Skeletal muscle cell (primary cell): ENCODE results near the gene INTS15.

Experiments
- DNase-seq: peaks from one replicate; pipeline ENCODE4 v3.0.0-alpha.2; 2010; ENCODE audit warnings: low read depth
- H3K4me3 ChIP-seq: 2 replicates; pipeline ENCODE4 v1.5.1; 2011; ENCODE audit warnings: low read depth, mild to moderate bottlenecking, control low read depth, low read length, moderate library complexity

The INTS15 gene

DNA sequence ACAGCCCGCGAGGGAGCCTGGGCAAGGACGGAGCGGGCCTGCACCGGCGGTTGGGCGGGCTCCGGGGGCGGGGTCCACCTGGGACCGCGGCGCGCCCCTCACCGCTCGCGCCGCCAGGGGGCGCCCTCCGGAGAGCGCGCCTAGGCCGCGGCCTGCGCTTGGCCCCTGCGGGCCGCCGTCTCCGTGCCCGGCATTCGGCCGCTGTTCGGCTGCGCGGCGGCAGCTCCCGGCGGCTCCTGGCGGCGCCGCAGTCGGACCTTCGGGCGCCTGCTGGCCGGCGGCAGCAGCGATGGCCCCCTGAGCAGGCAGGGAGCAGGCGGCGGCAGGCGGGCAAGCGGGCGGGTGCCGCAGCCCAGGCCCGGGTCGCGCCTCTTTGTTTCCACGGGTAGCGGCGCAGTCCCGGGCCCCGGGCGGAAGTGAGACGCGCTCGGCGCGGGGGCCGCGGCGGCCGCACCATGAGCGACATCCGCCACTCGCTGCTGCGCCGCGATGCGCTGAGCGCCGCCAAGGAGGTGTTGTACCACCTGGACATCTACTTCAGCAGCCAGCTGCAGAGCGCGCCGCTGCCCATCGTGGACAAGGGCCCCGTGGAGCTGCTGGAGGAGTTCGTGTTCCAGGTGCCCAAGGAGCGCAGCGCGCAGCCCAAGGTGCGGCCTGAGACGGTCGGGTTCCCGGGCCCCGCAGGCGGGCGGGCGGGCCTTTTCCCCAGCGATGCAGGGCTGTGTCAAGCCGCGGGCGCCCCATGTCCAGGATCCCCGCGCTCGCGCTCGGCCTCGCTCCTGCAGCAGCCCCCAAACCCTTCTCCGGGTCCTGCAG lies at the start of gene INTS15:
Gene INTS15 (plus strand): TSS at position 193 of the 816 bp plus-strand sequence. CDS start 263 bp downstream, at position 456.
- DNase-seq, result peak; percentile 36

DNA sequence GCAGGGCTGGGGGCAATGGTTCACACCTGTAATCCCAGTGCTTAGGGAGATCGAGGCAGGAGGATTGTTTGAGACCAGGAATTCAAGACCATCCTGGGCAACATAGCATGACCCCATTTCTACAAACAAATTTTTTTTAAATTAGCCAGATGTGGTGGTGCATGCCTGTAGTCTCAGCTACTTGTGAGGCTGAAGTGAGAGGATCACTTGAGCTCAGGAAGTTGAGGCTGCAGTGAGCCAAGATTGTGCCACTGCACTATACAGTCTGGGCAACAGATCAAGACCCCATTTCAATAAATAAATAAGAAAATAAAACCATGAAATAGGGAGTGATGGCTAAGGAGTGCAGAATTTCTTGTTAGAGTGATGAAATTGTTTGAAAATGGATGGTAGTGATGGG lies 47.5 kb upstream of the INTS15 start:
- no peak overlapping the region for H3K4me3 ChIP-seq
- no peak for DNase-seq

More for the DNA sequence above, at the start of gene INTS15:
- H3K4me3 ChIP-seq, result peak within 1 kb of the TSS; percentile 85

DNA sequence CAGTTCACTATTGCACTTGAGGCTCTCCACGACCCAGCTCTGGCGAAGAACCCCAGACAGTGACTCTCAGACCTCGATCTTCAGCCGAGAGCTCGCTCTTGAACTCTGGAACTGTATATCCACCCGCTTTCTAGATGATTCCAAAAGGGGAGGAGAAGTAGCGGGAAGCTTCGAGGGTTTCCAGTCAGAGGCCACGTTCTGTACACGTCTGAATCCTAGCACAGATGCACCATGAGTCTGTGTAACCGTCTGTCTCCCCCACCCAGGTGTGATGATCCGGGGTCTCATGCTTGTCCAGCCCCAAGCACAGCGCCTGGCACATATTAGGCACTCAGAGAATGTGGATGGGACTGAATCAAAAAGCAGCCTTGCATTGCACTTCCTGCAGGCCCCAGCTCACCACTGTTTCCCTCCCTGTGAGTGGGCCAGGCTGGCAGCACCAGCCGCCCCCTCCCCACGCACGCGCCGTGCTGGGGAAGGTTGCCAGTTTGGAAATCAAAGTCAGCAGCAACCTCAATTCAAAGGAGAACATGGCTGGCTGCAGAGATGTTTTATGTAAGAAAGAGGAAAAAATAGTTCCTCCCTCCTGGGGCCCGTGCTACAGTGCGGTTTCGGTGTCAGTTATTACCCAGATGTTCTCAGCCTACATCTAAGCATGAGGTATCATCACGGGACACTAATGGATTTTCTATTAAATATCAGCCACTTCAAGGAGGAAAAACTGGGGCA lies 44.3 kb upstream of the INTS15 start:
- no peak for DNase-seq
- H3K4me3 ChIP-seq, result no peak overlapping the region

DNA sequence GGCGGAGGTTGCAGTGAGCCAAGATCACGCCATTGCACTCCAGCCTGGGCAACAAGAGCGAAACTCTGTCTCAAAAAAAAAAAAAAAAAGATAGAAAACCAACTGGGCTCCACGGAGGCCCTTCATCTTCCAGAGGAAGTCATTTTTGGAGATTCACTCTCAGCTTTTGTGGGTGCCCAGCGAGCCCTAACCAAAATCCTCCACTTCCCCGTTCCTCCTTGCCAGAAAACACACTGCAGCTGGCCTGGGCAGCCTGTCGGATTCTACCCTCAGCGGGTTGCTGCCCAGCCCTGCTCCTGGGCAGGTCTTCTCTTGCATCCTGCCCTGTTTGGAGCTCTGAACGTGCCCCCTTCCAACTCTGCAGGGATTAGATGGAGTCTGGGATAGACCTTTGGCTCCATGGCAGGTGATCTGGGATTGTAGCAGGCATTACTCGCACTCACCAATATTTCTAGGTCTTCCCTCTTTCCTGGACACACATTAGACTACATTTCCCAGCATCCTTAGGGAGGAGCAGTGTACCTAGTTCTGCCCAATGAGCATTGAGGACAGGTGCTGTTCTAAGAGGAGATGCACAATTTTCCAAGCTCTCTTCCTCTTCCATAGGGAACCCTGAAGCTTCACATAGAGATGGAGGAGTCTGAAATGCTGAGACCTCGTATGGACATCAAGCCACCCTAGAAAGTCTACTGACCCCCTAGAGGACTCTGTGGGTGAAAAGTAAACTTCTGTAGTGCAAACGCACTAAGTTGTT lies 43.1 kb upstream of the INTS15 start:
- no peak for DNase-seq
- no peak overlapping the region for H3K4me3 ChIP-seq

DNA sequence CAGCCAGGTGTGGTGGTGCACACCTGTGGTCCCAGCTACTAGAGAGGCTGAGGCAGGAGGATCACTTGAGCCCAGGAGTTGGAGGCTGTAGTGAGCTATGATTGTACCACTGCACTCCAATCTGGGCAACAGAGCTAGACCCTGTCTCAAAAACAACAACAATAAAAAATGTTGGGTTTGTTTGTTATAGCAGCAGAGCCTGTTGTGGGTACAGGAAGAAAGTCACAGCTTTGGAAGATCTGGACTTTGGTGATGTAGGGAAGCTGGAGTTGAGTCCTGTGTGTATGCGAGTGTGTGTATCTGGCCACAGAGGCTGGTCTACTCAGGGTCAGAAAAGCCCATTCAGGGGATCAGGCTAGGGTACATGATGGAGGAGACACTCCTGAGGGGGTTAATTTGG lies 42.4 kb upstream of the INTS15 start:
- no peak for DNase-seq
- no peak overlapping the region for H3K4me3 ChIP-seq

DNA sequence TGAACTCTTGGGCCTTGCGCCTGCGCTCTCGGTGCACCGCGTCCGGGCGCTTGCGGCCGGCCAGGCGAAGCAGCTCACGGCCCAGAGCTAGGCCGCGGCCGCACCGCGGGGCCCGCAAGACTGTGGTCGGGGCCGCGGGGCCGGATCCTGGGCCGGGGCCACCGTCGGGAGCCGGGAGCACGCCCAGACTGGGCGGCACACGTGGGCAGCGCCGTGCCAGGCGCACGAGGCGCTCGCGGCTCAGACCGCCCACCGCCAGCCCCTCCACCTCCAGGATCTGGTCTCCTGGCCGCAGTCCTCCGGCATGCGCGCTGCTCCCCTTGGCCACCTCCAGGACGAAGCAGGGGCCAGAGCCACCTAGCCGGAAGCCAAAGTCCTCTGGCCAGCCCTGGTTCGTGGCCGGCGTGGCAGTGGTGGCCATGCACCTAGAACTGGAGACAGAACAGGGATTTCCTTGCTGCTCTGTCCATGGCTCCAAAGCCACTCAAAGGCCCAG lies 38.8 kb upstream of the INTS15 start, which contains the start of gene GRID2IP:
Gene GRID2IP (minus strand): TSS at position 446 of the 496 bp plus-strand sequence. CDS start 25 bp downstream, at position 421.
- H3K4me3 ChIP-seq, result no peak within 1 kb of the TSS
- DNase-seq, result no peak

DNA sequence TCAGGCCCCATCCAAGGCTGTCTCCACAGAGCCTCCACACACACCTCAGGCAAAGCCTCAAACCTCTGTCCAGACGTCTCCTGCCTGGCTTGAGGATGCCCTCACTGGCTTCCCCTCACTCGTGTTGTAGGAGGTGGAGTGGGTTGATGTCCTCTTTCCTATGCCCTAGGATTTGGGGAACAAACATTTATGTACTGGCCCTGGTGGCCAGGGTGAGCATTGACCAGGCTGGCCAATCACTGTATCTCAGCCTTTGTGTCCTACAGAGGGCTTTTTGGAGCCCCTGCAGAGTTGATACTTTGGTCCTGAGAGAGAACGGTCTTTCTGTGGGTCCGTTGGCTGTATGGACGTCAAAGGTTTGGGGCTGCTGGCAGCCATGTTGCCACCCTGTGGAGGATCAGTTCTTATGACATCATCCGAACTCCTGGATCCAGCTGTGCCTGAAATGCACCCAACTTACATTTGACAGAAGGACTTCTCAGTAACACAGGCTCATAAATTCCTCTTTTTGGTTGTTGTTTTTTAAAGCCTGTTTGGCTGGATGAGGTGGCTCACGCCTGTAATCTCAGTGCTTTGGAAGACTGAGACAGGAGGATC lies 36.3 kb upstream of the INTS15 start:
- no peak for DNase-seq
- no peak overlapping the region for H3K4me3 ChIP-seq

DNA sequence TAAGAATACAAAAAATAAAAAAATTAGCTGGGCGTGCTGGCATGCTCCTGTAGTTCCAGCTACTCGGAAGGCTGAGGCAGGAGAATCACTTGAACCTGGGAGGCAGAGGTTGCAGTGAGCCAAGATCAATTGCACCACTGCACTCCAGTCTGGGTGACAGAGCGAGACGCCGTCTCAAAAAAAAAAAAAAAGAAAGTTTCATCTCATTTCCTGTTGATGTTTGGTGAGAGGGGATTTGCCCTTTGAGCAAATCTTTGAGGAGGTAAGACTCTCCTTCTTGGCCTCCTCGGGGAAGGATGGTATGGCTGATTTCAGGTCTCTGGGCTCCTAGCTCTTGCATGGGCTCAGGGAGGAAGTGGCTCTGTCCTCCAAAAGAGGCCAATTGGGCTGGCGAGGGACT lies 35.0 kb upstream of the INTS15 start:
- H3K4me3 ChIP-seq, result no peak overlapping the region
- no peak for DNase-seq

DNA sequence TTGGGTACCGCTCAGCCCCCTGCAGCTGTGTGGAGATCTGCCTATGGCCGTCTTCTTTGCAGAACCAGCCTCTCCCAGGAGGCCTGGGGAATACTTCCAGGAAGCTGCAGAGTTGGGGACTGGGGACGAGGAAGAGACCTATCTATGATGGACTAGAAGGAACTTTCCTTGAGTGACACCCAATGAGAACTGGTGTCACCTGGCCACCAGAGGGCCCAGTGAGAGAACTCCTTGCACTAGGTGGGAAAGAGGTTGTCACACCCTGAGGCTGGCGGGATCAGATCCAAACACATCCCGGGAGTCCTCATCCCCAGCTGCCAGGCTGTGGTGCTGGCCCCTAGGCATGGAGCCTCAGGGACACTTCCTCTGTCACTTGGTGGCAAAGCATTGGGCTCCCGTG lies 33.6 kb upstream of the INTS15 start:
- DNase-seq, result no peak
- no peak overlapping the region for H3K4me3 ChIP-seq

DNA sequence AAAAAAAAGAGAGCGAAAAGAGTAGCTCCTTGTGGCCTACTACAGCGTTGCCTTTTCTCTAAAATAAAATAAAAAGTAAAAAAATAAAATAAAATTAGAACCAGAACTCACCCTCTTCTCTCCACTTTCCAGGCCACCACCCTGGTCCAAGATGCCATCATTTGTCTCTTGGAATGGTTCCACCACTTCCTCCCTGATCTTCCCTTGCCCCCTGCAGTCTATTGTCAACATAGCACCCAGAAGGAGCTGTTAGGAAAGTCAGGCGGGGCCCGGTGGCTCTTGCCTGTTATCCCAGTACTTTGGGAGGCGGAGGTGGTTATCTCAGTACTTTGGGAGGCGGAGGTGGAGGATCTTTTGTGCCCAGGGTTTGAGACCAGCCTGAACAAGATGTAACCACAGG lies 31.0 kb upstream of the INTS15 start:
- no peak for DNase-seq
- H3K4me3 ChIP-seq, result no peak overlapping the region

DNA sequence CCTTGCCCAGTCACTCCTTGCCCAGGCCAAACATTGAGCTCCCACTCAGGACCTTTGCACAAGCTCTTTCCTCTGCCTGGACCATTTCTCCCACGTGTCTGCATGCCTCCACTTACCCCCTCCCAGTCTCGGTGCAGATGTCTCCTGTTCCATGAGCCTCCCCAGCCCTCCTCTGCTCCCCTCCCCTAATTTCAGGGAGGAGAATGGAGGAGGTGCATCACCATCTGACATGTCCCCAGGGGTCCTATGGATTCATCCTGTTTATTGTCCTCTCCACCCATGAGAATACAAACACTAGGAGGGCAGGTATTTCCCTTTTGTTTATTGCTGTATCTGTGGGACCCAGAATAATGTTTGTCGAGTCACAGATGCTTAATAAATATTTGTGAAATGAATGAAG lies 29.9 kb upstream of the INTS15 start:
- DNase-seq, result no peak
- H3K4me3 ChIP-seq, result no peak overlapping the region

DNA sequence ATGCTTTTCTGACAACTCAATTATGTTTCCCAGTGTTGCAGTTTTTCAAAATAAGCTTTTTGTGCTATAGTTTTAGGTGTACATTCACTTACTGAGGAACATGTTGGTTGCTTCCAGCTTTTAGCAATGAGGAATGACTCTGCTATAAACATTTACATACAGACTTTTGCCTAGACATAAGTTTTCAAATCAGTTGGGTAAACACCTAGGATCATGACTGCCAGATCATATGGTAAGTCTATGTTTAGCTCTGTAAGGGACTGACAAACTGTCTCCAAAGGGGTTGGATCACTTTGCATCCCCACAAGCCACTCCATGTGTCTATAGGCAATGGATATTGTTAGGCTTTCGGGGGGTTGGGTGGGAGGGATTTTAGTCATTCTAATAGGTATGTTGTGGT lies 27.7 kb upstream of the INTS15 start:
- no peak overlapping the region for H3K4me3 ChIP-seq
- no peak for DNase-seq

DNA sequence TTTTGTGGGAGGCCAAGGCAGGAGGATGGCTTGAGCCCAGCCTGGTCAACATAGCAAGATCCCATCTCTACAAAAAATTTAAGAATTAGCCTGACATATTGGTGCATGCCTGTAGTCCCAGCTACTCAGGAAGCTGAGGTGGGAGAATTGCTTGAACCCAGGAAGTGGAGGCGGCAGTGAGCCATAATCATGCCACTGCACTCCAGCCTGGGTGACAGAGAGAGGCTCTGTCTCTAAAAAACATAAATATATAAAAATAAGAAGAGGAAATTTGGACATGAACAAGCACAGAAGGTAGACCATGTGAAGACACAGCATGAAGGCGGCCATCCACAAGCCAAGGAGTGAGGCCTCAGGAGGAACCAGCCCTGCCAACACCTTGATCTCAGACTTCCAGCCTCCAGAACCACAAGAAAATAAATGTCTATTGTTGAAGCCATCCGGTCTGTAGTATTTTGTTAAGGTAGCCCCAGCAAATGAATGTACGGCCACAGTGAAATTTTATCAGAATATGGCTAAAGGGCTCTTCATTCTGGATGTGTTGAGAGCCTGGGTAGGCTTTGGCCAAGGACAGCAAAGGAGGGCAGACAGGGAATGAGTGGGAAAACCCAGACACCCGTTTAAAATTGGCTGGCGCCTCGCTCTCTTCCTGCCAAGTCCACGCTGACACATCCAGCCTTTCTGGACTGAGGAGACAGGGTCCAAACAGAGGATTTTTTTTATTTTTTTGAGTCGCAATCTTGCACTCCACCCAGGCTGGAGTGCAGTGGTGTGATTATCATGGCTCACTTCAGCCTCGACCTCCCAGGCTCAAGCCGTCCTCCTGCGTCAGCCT lies 25.7 kb upstream of the INTS15 start:
- no peak overlapping the region for H3K4me3 ChIP-seq
- no peak for DNase-seq

DNA sequence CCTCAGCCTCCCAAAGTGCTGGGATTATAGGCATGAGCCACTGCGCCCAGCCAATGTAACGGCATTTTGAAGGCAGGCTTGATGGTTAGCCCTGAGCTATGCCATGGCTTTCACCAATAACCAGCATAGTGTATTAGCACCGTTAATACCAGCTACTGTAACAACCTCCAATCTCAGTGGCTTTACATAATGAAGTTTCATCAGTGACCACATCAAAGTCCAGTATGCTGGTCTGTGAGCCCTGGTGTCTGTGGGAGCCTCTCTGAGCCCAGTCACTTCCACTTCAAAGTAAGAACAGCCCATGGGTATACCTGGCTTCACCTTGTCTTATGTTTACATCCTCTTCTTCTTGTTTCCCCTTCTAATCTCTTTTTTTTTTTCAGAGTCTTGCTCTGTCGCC lies 24.2 kb upstream of the INTS15 start:
- no peak overlapping the region for H3K4me3 ChIP-seq
- DNase-seq, result no peak

DNA sequence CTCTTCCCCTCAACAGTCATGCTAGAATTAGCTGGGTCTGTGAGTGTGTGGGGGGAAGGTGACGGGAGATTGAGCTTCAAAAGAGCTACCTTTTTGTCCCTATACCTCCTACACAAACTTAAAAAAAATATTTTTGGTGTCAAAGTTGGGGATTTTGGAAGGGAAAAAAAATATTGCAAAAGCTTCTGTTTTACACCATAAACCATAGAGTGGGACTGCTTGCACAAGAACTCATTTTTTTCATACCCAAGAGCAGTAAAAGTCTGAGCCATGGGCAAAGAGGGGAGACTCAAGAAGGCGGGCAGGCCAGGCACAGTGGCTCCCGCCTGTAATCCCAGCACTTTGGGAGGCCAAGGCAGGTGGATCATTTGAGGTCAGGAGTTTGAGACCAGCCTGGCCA lies 21.9 kb upstream of the INTS15 start:
- H3K4me3 ChIP-seq, result no peak overlapping the region
- no peak for DNase-seq

DNA sequence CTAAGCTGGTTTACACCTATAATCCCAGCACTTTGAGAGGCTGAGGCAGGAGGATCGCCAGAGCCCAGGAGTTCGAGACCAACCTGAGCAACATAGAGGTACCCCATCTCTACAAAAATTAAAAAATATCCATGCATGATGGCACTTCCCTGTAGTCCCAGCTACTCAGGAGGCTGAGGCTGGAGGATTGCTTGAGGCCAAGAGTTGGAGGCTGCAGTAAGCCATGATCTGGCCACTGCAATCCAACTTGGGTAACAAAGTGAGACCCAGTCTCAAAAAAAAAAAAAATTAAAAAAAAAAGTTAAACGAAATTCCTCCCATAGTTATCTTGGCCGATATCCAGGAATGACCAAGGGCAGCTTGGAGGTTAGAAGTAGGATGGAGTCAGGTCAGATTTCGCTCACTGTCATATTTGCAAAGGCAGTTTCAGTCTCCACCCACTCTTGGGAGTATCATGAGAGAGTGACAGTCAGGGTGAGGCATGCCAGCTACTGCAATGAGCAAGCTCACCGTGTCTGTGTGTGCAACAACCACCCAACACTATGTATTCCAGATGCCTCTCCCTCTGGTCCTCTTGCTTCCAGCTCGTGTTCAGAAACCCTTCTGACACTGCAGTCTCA lies 18.6 kb upstream of the INTS15 start:
- DNase-seq, result no peak
- no peak overlapping the region for H3K4me3 ChIP-seq

DNA sequence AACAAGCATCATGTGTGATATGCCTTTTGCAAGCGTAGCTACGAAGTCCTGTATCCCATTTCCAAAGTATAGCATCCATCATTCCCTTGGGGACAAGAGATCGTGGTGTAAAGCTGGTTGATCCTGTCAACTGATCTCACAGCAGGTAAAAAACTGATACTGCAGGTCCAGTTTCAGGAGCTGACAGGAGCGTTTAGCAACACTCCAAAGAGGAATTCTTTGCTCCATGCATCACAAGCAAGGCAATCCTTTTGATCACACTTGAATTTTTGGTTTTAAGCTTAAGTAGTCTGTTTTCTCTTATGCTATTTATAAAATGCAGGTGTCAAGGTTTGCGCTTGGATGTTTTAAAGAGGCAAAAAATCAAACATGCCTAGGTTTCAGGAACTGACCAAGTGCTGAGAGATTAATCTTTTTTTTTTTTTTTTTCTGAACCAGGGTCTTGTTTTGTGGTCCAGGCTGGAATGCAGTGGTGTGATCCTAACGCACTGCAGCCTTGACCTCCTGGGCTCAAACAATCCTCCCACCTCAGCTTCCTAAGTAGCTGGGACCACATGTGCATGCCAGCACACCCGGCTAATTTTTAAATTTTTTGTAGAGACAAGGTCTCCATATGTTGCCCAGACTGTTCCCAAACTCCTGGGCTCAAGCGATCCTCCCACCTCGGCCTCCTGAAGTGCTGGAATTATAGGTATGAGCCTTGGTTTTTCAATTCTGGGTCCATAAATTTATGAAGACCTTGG lies 14.4 kb upstream of the INTS15 start:
- DNase-seq, result no peak
- H3K4me3 ChIP-seq, result no peak overlapping the region
